Muscle of back (tissue), 11 donors: ENCODE measurements around the gene MAPKAP1. TPM values are rescaled to one million over a fixed set of nuclear protein-coding genes. Genes with fewer than 3 reads are reported as not detected.
"Not testable (repeated sequence)": the region's sequence is repeated elsewhere in the genome, so short reads cannot be mapped to it uniquely, and the experiment has no call there.

ENCODE experiments used
- DNase-seq, 3 donors: peaks; one replicate each; pipeline versions ENCODE4 v3.0.0 to v3.0.0-alpha.2; 2013
- polyA plus RNA-seq, 10 donors: library from polyadenylated mRNA; unstranded; fragments of 120-200 nt; gene quantifications; one replicate each; pipeline ENCODE4 v1.2.1, GENCODE V29; 2013; ENCODE audit not compliant: insufficient read length in 10 of 10

Gene MAPKAP1
- polyA plus RNA-seq, 10 donors: 64.5 to 81.1 (median 72.1) TPM

DNA sequence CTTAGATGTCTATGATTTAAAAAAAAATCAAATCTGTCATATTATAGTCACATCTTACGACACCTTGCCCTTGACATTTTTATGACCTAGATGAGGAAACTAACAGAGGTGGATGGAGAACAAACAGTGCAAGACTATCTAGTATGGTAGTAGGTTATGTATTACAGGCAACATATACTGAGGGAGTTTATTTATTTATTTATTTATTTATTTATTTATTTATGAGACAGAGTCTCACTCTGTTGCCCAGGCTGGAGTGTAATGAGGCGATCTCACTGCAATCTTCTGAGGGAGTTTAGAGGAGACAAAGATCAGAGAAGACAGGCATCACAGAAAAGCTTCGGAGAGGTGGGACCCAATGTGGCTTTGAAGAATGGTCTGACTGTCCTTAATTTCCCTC is 35.6 kb upstream of the MAPKAP1 start:
- DNase-seq: no peak

DNA sequence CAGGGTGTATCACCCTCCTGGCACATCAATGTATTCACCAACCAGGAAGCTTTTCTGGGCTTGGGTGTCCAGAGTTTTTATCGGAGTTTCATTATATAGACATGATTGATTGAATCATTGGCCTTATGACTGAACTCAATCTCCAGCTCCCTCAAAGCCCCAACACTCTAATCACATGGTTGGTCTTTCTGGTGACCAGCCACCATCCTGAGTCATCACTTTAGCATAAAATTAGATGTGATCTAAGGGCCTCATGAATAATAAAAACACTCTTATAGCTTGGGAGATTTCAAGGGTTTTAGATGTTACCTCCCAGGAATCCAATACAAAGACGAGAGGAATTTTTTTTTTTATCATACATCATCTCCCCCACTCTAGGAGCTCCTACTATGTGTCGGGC is 32.4 kb upstream of the MAPKAP1 start:
- no peak for DNase-seq

DNA sequence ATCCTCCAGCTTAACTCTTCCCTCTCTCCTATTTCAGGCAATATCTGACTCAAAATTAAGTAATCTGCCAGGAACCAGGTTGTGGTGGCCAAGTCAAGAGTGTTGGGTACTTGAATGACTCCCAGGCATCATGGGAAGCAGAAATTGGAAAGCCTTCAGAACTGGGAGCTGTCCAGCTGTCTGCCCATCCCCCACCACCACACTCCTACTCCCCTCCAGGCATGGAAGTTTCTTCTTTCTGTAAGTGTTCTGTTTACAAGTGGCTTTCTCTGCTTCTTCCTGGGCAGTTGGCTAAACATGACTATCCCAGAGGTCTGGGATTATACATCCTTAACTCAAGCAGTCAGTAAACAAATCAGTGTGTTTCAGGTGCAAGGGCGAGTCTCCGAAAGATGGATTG is 25.6 kb upstream of the MAPKAP1 start:
- no peak for DNase-seq

- no peak for DNase-seq
These were observed 23.2 kb upstream of the MAPKAP1 start for GRCh38 chr9:125730168-125730567.

DNA sequence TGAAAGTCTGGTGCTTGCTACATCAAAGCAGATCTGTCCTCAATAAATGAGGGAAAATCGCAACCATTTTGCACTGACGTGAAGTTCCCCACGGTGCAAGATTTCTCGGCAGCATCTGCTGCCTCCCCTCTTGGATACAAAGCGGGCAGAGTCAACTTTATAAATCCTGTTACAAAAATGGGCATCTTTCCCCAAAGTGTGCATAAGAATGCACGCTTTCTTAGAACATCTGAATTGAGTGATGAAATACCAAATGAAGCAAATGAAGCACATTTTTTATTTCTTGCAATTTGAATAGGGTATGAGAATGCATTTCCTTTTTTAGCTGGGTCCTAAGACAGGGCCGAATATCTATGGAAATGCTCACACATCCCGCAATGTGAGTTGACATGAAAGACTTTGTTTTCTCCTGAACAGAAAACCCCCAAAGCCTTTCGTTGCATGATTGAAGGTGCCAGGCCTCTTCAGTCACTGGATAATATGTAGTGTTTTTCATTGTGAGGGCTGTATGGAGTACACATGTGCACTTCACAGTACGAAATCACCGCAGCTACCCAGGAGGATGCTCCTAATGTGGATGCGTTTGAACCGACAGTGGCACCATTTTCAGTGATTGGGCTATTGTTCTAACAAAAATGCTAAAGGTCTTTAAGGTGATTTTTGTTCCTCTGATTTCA is 19.6 kb upstream of the MAPKAP1 start:
- no peak for DNase-seq

GRCh38 chr9:125707472-125707804 is 430 bp upstream of the MAPKAP1 start:
- no peak for DNase-seq

DNA sequence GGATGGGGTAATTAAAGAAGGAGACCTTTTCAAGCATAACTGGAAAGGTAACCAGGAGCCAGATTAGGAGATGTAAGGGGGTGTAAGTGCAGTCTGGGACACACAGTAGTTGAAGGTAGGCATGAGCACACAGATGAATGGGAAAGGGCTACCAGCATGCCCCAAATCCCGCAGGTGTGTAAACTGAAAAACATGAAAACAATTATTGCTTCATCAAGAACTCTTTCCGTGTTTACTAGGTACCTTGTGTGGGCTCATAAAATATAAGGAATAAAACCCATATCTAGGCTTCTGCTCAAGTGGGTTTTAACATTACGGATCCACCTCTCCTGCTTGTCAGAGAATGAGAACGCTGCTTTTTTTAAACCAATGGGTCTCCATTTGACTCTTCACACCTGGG is 1.1 kb downstream of the MAPKAP1 start:
- DNase-seq: no peak

GRCh38 chr9:125703662-125704061 is 3.3 kb downstream of the MAPKAP1 start:
- no peak for DNase-seq

DNA sequence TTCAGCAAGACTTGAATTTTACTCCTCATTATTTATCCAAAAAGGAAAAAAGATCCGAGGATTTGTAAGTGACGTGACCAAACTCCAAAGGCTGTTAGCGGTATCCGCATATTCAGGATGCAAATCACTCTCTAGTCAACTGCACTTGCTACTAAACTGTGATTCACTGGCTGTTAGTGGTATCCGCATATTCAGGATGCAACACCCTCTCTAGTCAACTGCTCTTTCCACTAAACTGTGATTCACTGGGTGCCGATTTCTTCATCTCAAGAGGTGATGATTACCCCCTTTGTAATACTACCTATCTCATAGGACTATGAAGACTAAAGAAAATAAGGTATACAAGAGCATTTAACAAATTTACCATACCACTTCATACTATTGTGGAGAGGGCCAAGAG is 5.7 kb downstream of the MAPKAP1 start:
- peak in 1 of 3 donors; percentile 39 for DNase-seq

- no peak for DNase-seq
These were observed 6.2 kb downstream of the MAPKAP1 start for GRCh38 chr9:125700791-125701190.

DNA sequence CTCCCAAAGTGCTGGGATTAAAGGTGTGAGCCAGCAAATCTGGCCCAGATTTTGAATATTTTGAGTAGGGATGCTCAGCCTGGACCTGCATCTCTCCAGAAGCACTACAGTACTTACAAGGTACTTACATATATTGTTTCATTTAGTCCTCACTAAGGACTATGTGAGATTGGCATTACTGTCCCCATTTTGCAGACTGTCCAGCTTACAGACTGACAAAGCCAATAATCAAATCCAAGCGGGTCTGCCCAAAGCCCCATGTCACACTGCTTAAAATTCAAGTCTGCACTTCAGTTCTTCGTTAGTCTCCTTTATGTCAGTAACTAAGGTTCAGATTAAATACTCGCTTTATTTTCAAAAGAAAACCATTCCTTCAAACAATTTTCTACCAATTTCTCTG is 7.1 kb downstream of the MAPKAP1 start:
- DNase-seq: no peak

- DNase-seq: no peak
These were observed 10.8 kb downstream of the MAPKAP1 start for GRCh38 chr9:125696106-125696647.

DNA sequence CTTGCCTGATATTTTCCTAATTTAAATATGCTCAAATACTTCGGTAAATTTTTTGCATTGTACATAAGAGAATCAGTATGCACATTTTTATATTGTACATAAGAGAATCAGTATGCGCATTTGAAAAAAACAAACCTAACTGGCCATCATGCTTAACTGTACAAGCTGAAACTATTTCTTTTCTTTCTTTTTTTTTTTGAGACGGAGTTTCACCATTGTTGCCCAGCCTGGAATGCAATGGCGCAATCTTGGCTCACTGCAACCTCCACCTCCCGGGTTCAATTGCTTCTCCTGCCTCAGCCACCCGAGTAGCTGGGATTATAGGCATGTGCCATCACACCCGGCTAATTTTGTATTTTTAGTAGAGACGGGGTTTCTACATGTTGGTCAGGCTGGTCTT is 11.5 kb downstream of the MAPKAP1 start:
- DNase-seq: not testable (repeated sequence)

DNA sequence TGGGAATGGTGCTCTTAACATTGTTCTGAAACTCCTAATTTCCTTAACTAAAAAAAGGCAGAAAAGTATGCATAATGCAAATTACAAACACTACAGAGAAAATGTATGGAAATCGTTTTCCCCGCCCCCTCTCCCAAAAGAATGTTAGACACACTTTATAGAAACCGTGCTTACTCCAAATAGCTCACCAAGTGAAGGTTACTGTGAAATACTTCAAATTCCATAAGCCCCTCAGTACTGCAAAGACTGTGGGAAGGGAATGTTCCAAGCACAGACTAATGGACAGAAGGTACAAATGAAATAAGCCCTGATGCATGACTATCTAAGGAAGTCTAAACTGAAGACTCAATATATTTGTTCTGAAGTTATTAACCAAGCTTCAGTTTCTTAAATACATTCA is 12.5 kb downstream of the MAPKAP1 start:
- peak in 1 of 3 donors; percentile 64 for DNase-seq

DNA sequence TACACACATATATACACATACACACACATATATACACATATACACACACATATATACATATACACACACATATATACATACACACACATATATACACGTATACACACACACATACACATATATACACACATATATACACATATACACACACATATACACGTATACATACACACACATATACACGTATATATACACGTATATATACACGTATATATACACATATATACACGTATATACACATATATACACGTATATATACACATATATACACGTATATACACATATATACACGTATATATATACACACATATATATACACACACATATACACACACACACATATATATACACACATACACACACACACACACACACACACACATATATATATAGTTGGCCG is 13.5 kb downstream of the MAPKAP1 start:
- DNase-seq: not testable (repeated sequence)

DNA sequence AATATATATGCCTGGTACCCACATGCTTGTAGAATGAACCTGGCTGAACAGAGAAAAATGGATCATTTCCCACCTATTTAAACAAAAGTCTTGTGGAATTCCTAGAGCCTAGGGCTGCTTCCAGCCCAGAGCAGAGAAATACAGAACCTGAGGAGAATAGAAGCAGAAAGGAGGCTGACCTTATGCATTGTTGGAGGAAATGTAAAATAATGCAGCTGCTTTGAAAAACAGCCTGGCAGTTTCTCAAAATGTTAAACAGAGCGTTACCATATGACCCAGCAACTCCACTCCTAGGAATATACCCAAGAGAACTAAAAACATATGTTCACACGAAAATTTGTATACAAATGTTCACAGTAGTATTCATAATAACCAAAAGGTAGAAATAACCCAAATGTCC is 15.1 kb downstream of the MAPKAP1 start:
- peak in 1 of 3 donors; percentile 73 for DNase-seq

- DNase-seq: no peak
These were observed 16.3 kb downstream of the MAPKAP1 start for GRCh38 chr9:125690679-125691078.

GRCh38 chr9:125687163-125687863 is 19.7 kb downstream of the MAPKAP1 start:
- no peak for DNase-seq

GRCh38 chr9:125685167-125685566 is 21.8 kb downstream of the MAPKAP1 start:
- no peak for DNase-seq

- peak in 1 of 3 donors; percentile 38 for DNase-seq
These were observed 23.5 kb downstream of the MAPKAP1 start for GRCh38 chr9:125683486-125683885.

DNA sequence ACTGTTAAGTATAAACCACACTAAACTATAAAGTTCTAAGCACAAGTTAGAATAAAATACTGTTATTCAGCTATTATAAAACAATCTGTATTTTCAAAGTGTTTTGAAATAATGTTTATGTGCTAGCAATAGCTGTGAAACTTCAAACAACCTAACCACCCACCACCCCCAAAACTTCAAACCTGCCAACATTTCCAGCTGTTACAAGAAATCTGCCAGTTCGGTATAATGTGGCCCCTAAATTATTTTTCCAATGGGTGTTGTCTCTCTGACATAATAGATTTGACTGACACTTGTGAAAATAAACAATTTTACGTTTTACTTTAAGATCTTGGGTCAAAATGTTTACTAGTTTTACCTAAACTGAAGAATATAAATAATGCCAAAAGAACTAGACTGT is 24.7 kb downstream of the MAPKAP1 start:
- DNase-seq: no peak

DNA sequence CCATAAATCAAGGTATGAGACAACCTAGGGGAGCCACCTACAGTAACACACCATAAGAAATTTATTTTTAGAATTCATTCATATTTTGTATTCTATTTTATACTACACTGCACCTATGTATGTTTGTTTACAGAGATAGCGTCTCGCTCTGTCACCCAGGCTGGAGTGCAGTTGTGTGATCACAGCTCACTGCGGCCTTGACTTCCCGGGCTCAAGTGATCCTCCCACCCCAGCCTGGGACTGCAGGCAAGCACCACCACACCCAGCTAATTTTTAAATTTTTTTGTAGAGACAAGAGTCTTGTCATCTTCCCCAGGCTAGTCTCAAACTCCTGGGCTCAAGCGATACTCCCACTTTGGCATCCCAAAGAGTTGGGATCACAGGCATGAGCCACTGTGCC is 25.4 kb downstream of the MAPKAP1 start:
- no peak for DNase-seq

GRCh38 chr9:125681086-125681622 is 25.9 kb downstream of the MAPKAP1 start:
- no peak for DNase-seq
